ENCODE measurements around the gene SAYSD1.

SAYSD1 gene

GRCh38 chr6:39065561-39065960, 49.4 kb downstream of the SAYSD1 start:
- DNase-seq (ENCODE audit: low spot score in 2 of 2): no peak
- H3K4me3 ChIP-seq: no peak overlapping the region
- H3K9me3 ChIP-seq: no peaks in the 10 kb centered on the region
- no peaks in the 10 kb centered on the region for H3K27me3 ChIP-seq (ENCODE audit: low read depth)
- no peaks in the 10 kb centered on the region for H3K4me1 ChIP-seq
- H3K36me3 ChIP-seq (replicated peaks): no peaks in the 10 kb centered on the region
- in situ Hi-C loops (cut with MboI; ENCODE audit: low sequenced_read_pairs): no loop called here

GRCh38 chr6:39063526-39063925, 51.5 kb downstream of the SAYSD1 start:
- Histone ChIP-seq H3K4me1 (no peaks in the 10 kb centered on the region), H3K4me3 (no peak overlapping the region), H3K36me3 (replicated peaks) (no peaks in the 10 kb centered on the region; the same call in 1 of the 2 replicates), H3K9me3 (no peaks in the 10 kb centered on the region), H3K27me3 (ENCODE audit: low read depth) (no peaks in the 10 kb centered on the region)
- no peak for DNase-seq (ENCODE audit: low spot score in 2 of 2)
- in situ Hi-C loops (cut with MboI; ENCODE audit: low sequenced_read_pairs): no loop called here

- in situ Hi-C loops (cut with MboI; ENCODE audit: low sequenced_read_pairs): no loop called here
- Histone ChIP-seq H3K4me1 (no peaks in the 10 kb centered on the region), H3K36me3 (replicated peaks) (no peaks in the 10 kb centered on the region; the same call in 1 of the 2 replicates), H3K27me3 (ENCODE audit: low read depth) (no peaks in the 10 kb centered on the region), H3K9me3 (no peaks in the 10 kb centered on the region), H3K4me3 (no peak overlapping the region)
- DNase-seq (ENCODE audit: low spot score in 2 of 2): no peak
Measured at GRCh38 chr6:39062014-39062740, 52.8 kb downstream of the SAYSD1 start.

- no peaks in the 10 kb centered on the region for H3K9me3 ChIP-seq
- no peaks in the 10 kb centered on the region for H3K27me3 ChIP-seq (ENCODE audit: low read depth)
- H3K4me1 ChIP-seq: no peaks in the 10 kb centered on the region
- no peak overlapping the region for H3K4me3 ChIP-seq
- H3K36me3 ChIP-seq (replicated peaks): no peaks in the 10 kb centered on the region; the same call in 1 of the 2 replicates
- DNase-seq (ENCODE audit: low spot score in 2 of 2): no peak
- in situ Hi-C loops (cut with MboI; ENCODE audit: low sequenced_read_pairs): no loop called here
Measured at GRCh38 chr6:39061588-39061987, 53.4 kb downstream of the SAYSD1 start.

GRCh38 chr6:39061182-39061581, 53.8 kb downstream of the SAYSD1 start:
- no peak for DNase-seq (ENCODE audit: low spot score in 2 of 2)
- in situ Hi-C loops (cut with MboI; ENCODE audit: low sequenced_read_pairs): no loop called here
- no peaks in the 10 kb centered on the region for H3K9me3 ChIP-seq
- H3K4me3 ChIP-seq: no peak overlapping the region
- no peaks in the 10 kb centered on the region; the same call in 1 of the 2 replicates for H3K36me3 ChIP-seq (replicated peaks)
- no peaks in the 10 kb centered on the region for H3K27me3 ChIP-seq (ENCODE audit: low read depth)
- H3K4me1 ChIP-seq: no peaks in the 10 kb centered on the region

- in situ Hi-C loops (cut with MboI; ENCODE audit: low sequenced_read_pairs): no loop called here
- no peaks in the 10 kb centered on the region for H3K27me3 ChIP-seq (ENCODE audit: low read depth)
- no peaks in the 10 kb centered on the region for H3K4me1 ChIP-seq
- H3K4me3 ChIP-seq: no peak overlapping the region
- no peaks in the 10 kb centered on the region for H3K9me3 ChIP-seq
- DNase-seq (ENCODE audit: low spot score in 2 of 2): no peak
- no peaks in the 10 kb centered on the region; the same call in 1 of the 2 replicates for H3K36me3 ChIP-seq (replicated peaks)
Measured at GRCh38 chr6:39060467-39061160, 54.4 kb downstream of the SAYSD1 start.

DNA sequence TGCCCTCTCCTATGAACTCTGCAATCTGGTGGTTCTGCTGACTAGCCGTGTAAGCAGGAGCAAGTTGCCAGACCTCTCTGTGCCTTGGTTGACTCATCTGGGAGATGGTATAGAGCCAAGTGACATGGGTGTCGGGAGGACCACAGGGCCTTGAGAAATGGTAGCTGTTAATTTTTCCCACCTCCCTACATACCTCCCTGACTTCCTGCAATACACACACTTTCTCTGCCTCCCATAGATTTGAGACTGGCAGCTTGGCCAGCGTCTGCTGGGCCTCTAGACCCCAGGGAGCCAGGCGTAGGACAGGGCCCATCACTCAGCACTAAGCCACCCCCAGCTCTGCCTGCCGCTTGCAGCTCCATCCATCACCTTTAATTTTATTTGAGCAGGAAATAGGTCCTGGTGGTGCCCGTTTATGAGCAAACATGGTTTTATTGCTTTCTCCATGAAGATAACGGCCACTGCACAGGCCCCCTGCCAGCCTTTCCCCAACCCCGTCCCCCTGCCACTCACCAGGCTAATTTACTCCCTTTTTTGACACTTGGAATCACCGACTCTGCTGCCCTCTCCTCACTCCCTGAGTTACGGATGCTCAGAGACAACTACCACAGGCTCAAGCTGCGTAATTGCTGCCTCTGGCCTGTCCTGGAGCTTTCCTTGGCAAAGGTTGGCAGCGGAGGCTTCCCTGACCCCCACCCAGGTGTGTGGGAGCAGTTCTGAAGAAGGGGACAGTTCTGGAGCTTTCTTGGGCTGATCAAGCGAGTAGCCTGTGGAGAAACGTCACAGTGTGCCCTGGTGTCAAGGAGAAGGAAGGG, 55.3 kb downstream of the SAYSD1 start:
- DNase-seq (ENCODE audit: low spot score in 2 of 2): no peak
- H3K36me3 ChIP-seq (replicated peaks): no peaks in the 10 kb centered on the region; the same call in 1 of the 2 replicates
- in situ Hi-C loops (cut with MboI; ENCODE audit: low sequenced_read_pairs): no loop called here
- no peaks in the 10 kb centered on the region for H3K9me3 ChIP-seq
- H3K27me3 ChIP-seq (ENCODE audit: low read depth): no peaks in the 10 kb centered on the region
- H3K4me3 ChIP-seq: no peak overlapping the region
- no peaks in the 10 kb centered on the region for H3K4me1 ChIP-seq

DNA sequence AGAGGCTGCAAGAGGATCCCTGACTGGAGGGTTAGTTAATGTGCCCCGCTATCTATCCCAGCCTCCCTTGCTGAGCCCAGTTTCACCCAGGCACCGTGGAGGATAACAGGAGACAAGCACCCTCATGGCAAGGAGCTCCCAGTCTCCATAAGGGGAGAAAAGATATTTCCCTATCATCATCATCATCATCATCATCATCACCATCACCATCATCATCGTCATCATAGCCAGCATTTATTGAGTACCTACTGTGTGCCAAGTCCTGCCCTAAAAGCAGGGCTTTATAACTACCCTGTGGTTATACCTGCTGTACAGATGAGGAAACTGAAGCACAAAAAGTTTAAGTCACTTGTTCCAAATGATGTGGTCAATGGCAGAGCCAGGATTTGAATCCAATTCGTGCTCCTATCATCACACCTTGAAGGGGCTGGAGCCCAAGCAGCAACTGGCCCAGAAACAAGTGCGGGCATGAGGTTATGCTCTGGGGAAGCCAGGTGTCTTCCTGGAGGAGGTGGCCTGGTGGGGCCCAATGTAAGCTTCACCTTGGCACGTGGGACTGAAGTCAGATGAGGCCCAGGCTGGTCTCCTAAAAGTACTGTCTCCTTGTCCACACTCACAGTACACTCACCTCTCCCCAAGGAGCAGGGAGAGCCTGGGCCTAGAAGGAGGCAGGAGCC, 56.4 kb downstream of the SAYSD1 start:
- H3K27me3 ChIP-seq (ENCODE audit: low read depth): no peaks in the 10 kb centered on the region
- H3K4me1 ChIP-seq: no peaks in the 10 kb centered on the region
- in situ Hi-C loops (cut with MboI; ENCODE audit: low sequenced_read_pairs): no loop called here
- H3K9me3 ChIP-seq: no peaks in the 10 kb centered on the region
- DNase-seq (ENCODE audit: low spot score in 2 of 2): no peak
- no peak overlapping the region for H3K4me3 ChIP-seq
- H3K36me3 ChIP-seq (replicated peaks): no peaks in the 10 kb centered on the region; the same call in 1 of the 2 replicates

DNA sequence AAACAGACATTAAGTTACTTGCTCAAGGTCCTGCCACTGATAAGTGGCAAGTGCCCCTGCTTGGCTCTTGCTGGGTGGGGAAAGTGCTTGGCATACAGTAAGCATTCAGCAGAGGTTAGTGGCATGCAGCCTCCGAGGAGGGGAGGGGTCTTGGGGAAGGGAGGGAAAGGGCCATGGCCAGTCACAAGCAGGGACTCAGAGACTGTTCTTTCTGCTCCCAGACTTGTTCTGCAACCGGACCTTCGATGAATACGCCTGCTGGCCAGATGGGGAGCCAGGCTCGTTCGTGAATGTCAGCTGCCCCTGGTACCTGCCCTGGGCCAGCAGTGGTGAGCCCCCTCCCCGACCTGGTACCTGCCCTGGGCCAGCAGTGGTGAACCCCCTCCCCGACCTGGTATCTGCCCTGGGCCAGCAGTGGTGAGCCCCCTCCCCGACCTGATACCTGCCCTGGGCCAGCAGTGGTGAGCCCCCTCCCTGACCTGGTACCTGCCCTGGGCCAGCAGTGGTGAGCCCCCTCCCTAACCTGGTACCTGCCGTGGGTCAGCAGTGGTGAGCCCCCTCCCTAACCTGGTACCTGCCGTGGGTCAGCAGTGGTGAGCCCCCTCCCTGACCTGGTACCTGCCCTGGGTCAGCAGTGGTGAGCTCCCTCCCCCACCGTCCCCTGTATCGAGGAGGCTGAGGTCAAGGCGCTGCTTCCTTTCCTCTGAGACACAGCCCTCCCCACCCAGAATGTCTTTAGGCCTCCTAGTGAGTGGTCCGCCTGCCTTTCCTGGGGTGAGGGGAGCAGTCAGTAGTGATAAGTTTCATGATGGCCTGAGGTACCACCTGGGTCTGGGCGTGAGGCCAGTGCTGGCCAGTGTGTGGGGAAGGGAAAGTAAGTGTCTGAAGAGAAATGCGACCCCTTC, 57.5 kb downstream of the SAYSD1 start:
- H3K36me3 ChIP-seq (replicated peaks): no peaks in the 10 kb centered on the region; the same call in 1 of the 2 replicates
- no peaks in the 10 kb centered on the region for H3K27me3 ChIP-seq (ENCODE audit: low read depth)
- no peaks in the 10 kb centered on the region for H3K4me1 ChIP-seq
- H3K9me3 ChIP-seq: no peaks in the 10 kb centered on the region
- in situ Hi-C loops (cut with MboI; ENCODE audit: low sequenced_read_pairs): no loop called here
- no peak overlapping the region for H3K4me3 ChIP-seq
- no peak for DNase-seq (ENCODE audit: low spot score in 2 of 2)

GRCh38 chr6:39056681-39057080, 58.3 kb downstream of the SAYSD1 start:
- no peak for DNase-seq (ENCODE audit: low spot score in 2 of 2)
- in situ Hi-C loops (cut with MboI; ENCODE audit: low sequenced_read_pairs): no loop called here
- H3K9me3 ChIP-seq: no peaks in the 10 kb centered on the region
- H3K36me3 ChIP-seq (replicated peaks): no peaks in the 10 kb centered on the region; the same call in 1 of the 2 replicates
- no peaks in the 10 kb centered on the region for H3K27me3 ChIP-seq (ENCODE audit: low read depth)
- no peaks in the 10 kb centered on the region for H3K4me1 ChIP-seq
- no peak overlapping the region for H3K4me3 ChIP-seq

GRCh38 chr6:39056191-39056590, 58.8 kb downstream of the SAYSD1 start:
- H3K4me3 ChIP-seq: no peak overlapping the region
- no peaks in the 10 kb centered on the region; the same call in 1 of the 2 replicates for H3K36me3 ChIP-seq (replicated peaks)
- no peaks in the 10 kb centered on the region for H3K27me3 ChIP-seq (ENCODE audit: low read depth)
- no peak for DNase-seq (ENCODE audit: low spot score in 2 of 2)
- H3K4me1 ChIP-seq: no peaks in the 10 kb centered on the region
- in situ Hi-C loops (cut with MboI; ENCODE audit: low sequenced_read_pairs): no loop called here
- no peaks in the 10 kb centered on the region for H3K9me3 ChIP-seq

- no peaks in the 10 kb centered on the region for H3K9me3 ChIP-seq
- in situ Hi-C loops (cut with MboI; ENCODE audit: low sequenced_read_pairs): no loop called here
- H3K27me3 ChIP-seq (ENCODE audit: low read depth): no peaks in the 10 kb centered on the region
- H3K36me3 ChIP-seq (replicated peaks): no peaks in the 10 kb centered on the region; the same call in 1 of the 2 replicates
- H3K4me1 ChIP-seq: no peaks in the 10 kb centered on the region
- no peak for DNase-seq (ENCODE audit: low spot score in 2 of 2)
- no peak overlapping the region for H3K4me3 ChIP-seq
Measured at GRCh38 chr6:39055661-39056060, 59.3 kb downstream of the SAYSD1 start.
